Stimulated activated CD8-positive, alpha-beta memory T cell treated with anti-CD3 and anti-CD28 coated beads, Interleukin-7, amount 100 ng/mL, for 48 hours (primary cell): ENCODE results near the gene TANGO6.

Experiments
- DNase-seq, 2 donors: peaks; one replicate each; pipeline ENCODE4 v3.0.0-alpha.2; 2020; ENCODE audit warnings: low read depth in 1 of 2; ENCODE audit errors: extremely low read depth in 1 of 2

TANGO6 gene

GRCh38 chr16:68999114-68999513 lies 155.8 kb downstream of the TANGO6 start:
- DNase-seq: no peak

GRCh38 chr16:69003500-69003899 lies 160.2 kb downstream of the TANGO6 start:
- no peak for DNase-seq

- no peak for DNase-seq
Measured at GRCh38 chr16:69005641-69006355, 162.5 kb downstream of the TANGO6 start.

GRCh38 chr16:69012906-69013305 lies 169.6 kb downstream of the TANGO6 start:
- DNase-seq: no peak

GRCh38 chr16:69013991-69014390 lies 170.7 kb downstream of the TANGO6 start:
- DNase-seq: no peak

- DNase-seq: no peak
Measured at GRCh38 chr16:69014811-69015210, 171.5 kb downstream of the TANGO6 start.

GRCh38 chr16:69017036-69017783 lies 173.9 kb downstream of the TANGO6 start:
- DNase-seq: no peak

- no peak for DNase-seq
Measured at GRCh38 chr16:69019811-69020210, 176.5 kb downstream of the TANGO6 start.

GRCh38 chr16:69029121-69029520 lies 185.8 kb downstream of the TANGO6 start:
- no peak for DNase-seq

- no peak for DNase-seq
Measured at GRCh38 chr16:69031877-69032301, 188.6 kb downstream of the TANGO6 start.

GRCh38 chr16:69033151-69033949 lies 190.0 kb downstream of the TANGO6 start:
- no peak for DNase-seq

- no peak for DNase-seq
Measured at GRCh38 chr16:69035375-69035774, 192.0 kb downstream of the TANGO6 start.

- no peak for DNase-seq
Measured at GRCh38 chr16:69036399-69037091, 193.2 kb downstream of the TANGO6 start.

GRCh38 chr16:69037373-69038160 lies 194.2 kb downstream of the TANGO6 start:
- no peak for DNase-seq

GRCh38 chr16:69039333-69039941 lies 196.1 kb downstream of the TANGO6 start:
- DNase-seq: no peak

GRCh38 chr16:69040144-69040909 lies 197.0 kb downstream of the TANGO6 start:
- DNase-seq: no peak

- DNase-seq: no peak
Measured at GRCh38 chr16:69048328-69049120, 205.2 kb downstream of the TANGO6 start.

GRCh38 chr16:69049146-69049545 lies 205.8 kb downstream of the TANGO6 start:
- DNase-seq: no peak
